HG03439 (cell line): ENCODE results near the gene OTOP3.
"Not testable (repeated sequence)": the region's sequence is repeated elsewhere in the genome, so short reads cannot be mapped to it uniquely, and the experiment has no call there.

ENCODE experiments used
- ATAC-seq: cut with Tn5 transposase; IDR thresholded peaks from one replicate; pipeline ENCODE4 v1.9.1; 2021; ENCODE audit warnings: mild to moderate bottlenecking, moderate library complexity; ENCODE audit not compliant: unreplicated experiment

OTOP3 gene, protein sequence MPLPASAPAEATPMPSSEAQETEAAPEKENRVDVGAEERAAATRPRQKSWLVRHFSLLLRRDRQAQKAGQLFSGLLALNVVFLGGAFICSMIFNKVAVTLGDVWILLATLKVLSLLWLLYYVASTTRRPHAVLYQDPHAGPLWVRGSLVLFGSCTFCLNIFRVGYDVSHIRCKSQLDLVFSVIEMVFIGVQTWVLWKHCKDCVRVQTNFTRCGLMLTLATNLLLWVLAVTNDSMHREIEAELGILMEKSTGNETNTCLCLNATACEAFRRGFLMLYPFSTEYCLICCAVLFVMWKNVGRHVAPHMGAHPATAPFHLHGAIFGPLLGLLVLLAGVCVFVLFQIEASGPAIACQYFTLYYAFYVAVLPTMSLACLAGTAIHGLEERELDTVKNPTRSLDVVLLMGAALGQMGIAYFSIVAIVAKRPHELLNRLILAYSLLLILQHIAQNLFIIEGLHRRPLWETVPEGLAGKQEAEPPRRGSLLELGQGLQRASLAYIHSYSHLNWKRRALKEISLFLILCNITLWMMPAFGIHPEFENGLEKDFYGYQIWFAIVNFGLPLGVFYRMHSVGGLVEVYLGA

GRCh38 chr17:74935585-74936469 lies at the start of gene OTOP3:
TSS of gene OTOP3 (plus strand) at chr17:74935898. CDS start at chr17:74935922, 24 bp downstream.
- ATAC-seq = no peak

GRCh38 chr17:74888469-74888868 lies 47.2 kb upstream of the OTOP3 start:
- no peak for ATAC-seq

DNA sequence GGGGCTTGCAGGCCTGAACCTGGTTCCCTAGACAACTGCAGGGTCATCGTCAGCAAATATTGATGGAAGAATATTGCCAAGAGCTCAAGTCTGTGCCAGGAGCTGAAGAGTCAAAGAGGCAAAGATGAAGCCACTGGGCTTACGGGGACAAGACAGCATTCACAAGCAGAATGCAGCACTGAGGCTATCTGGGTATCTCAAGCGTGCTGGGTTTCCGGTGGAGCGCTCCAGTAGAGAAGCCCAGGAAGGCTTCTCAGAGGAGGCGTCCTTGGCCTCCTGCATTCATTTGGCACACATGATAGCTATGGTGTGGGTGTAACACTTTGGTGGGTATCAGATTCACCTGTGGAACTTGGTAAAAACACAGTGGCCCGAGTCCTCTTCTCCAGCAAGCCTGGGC lies 45.1 kb upstream of the OTOP3 start:
- ATAC-seq = no peak

DNA sequence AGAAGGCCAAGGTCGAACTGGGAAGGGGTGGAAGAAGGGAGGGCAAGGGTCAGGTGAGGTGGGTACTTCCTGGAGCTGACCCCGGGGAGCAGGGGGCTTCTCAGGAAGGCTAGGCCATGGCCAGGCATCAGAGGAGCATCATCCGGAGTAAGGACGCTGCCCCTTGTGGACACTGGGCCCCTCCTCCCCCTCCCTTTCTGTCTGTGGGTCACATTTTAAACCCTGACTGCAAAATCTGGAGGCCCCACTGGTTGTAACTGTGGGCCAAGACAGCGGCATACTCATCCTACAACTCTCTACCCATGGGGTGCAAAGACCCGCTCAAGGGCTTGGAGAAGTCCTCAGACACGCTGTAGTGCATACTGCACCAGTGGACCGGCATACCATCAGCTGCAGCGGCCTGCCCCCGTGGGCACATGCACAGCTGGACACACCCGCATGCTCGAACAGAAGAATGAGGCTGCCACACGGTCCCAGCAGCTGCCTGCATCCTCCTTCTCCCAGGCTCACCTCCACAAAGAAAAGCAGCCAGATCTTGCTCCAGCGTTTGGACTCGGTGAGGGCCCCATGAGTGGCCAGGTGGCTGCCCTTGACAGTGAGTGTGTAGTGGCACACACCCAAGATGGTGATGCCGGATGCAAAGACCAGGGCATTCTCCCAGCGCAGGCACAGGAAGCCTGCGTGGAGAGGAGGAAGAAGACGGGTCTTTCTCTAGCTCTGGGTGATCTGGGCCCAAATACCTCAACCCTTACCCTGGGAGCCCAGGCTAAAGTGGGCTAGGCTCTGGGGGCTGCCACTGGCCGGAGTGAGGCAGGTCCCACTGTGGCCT lies 43.5 kb upstream of the OTOP3 start:
- no peak for ATAC-seq

DNA sequence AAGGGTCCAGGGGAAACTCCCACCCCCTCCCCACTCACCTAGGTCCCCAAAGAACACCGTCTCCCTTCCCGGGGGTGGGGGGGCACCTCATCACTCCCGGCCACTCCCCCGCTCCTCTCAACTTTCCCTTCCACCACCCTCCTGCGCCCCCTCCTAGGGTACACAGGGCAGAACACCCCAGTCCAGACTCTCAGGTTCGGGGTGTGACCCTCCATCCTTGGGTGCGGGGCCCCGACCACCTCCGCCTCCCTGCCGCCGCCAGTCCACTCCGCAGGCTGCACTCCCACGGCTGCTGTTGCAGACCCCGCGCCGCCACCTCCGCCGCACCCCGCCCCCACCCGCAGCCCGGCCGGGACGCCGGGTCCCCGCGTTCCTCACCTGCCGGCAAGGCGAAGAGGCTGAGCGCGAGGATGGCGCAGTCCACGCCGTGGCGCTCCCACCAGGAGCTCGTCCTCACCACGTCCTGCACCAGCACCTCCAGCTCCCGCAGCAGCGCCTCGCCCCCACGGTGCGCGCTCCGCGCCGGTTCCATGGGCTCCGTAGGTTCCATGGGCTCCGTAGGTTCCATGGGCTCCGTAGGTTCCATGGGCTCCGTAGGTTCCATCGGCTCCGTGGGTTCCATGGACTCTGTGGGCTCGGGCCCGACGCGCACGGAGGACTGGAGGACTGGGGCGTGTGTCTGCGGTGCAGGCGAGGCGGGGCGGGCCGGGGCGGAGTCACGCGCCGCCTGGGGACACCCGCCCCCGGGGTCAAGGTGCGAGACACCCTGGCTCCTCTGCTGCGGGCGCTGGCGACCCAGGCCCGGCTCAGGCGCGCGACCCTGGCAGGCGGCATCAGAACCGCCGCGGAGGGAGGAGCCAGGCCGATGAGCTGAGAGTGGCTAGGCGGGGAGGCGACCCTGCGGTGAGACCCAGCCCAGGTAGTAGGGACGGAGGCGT lies 42.5 kb upstream of the OTOP3 start, which contains the start of gene FADS6:
TSS of gene FADS6 (minus strand) at position 660 of the 938 bp plus-strand sequence. CDS start at position 622, 38 bp downstream.
- no peak for ATAC-seq

GRCh38 chr17:74893936-74894671 lies 41.6 kb upstream of the OTOP3 start:
- ATAC-seq = no peak

GRCh38 chr17:74898376-74898946 lies 37.2 kb upstream of the OTOP3 start:
- no peak for ATAC-seq

DNA sequence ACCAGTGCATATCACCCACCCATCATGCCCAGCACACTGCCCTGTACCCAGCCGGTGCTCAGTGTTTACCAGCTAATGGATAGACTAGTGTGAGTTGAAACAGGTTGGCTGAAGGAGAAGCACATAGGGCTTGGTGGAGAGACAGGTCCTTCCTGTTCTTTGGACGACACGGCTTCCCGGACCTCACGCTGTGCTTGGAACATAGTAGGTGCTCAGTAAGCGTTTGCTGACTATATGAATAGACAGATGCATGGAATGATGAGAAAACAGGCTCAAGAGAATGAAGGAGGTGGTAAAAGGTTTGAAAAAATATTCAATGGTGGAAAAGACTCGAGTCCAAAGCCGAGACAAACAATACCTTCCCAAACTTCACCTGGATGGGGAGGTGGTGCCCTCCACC lies 35.5 kb upstream of the OTOP3 start:
- no peak for ATAC-seq

DNA sequence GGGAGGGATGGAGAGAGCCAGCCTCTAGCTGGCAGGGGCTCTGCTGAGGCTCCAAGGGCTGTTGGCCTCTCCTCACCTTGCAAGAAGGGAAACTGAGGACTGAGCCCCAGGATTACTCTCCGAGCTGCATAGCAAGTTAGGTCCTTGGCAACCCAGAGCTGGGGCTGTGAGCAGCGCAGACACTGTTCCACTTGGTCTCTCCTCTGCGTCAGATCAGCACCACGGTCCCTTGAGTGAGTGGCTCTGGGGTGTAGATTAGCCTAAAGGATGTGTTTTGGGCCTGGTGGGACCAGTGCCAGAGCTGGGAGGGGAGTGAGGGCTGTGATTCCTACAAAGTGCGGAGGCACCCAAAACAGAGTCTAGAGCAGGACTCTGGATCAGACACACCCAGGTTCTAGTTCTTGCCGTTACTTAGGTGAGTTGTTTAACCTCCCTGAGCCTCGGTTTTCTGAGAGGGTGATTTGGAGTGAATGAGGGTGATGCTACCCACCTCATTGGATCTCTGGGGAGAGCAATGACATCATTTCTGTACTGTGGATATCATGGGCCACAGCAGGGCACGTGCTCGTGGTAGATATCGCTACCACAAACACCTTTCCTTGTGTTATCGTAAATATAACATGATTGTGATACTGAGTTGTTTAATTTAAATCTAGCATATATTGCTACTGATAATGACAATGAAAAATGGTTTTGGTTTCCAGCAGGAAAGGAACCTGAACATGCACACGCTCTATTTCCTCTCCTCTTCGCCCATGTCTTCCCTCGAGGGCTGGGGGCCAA lies 34.2 kb upstream of the OTOP3 start:
- no peak for ATAC-seq

DNA sequence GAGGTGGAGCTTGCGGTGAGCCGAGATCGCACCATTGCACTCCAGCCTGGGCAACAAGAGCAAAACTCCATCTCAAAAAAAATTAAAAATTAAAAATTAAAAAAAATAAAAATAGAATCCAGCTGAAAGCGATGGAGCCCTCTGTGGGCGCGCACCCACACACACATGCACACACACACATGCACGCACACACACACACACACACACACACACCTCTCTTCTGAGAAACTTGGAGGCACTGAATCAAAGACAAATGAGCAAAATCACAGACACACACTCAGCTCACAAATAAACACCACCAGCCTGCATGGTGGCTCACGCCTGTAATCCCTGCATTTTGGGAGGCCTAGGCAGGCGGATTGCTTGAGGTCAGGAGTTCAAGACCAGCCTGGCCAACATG lies 32.7 kb upstream of the OTOP3 start:
- ATAC-seq = no peak

GRCh38 chr17:74903671-74904070 lies 32.0 kb upstream of the OTOP3 start:
- no peak for ATAC-seq

DNA sequence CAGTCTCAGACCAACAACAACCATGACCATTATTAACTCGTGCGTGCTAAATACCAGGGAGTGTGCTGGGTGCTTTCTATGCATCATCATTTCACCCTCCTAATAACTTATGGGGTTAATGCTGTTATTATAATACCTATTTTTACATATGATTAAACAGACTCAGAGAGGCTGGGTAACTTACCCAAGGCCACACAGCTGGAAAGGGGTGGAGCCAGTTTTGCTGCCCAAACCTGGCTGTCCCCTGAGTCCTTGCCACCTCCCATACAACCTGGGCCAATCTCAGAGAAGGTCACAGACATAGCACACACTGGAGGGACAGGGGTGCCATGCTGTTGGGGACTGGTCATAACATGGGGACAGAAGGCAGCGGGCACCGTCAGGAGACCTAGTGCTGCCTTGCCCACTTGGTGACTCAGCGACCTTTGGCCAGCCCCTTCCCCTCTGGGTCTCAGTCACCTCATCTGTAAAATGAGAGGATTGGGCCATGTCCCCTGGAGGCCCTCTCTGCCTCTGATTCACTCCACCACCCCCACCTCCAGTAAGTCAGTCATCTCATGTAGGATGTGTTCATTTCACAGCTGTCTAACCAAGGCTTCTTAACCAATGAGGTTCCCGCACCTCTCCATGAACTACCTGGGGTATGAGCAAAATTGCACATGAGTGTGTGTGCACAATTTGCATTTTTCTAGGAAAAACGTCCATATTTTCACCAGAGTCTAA lies 30.9 kb upstream of the OTOP3 start:
- ATAC-seq = no peak

DNA sequence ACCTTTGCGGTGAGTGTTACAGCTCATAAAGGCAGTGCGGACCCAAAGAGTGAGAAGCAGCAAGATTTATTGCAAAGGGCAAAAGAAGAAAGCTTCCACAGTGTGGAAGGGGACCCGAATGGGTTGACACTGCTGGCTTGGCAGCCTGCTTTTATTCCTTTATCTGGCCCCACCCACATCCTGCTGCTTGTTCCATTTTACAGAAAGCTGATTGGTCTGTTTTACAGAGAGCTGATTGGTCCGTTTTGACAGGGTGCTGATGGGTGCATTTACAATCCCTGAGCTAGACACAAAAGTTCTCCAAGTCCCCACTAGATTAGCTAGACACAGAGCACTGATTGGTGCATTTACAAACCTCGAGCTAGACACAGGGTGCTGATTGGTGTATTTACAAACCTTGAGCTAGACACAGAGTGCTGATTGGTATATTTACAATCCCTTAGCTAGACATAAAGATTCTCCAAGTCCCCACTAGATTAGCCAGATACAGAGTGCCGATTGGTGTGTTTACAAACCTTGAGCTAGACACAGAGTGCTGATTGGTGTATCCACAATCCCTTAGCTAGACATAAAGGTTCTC lies 29.4 kb upstream of the OTOP3 start:
- ATAC-seq = not testable (repeated sequence)

GRCh38 chr17:74907012-74907411 lies 28.7 kb upstream of the OTOP3 start:
- ATAC-seq = no peak

DNA sequence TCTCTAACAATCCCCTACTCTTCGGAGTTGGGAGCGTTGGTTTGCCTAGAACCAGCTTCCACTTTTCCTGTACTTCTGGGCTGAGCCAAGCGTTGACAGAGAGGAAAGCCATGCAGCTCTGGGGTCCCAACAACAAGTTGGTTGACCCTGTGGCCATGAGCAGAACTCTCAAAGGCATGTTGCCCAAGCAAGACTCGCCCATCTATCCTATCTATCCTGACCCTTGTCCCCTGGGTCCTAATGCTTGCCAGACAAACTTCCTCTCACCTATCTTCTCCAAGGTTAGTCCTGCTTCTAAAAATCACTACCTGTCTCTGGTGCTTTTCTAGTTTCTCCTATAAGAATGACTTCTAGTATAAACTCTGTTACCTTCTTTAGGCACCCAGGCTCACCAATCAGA lies 26.6 kb upstream of the OTOP3 start:
- not testable (repeated sequence) for ATAC-seq

- ATAC-seq = not testable (repeated sequence)
These were observed 24.3 kb upstream of the OTOP3 start for GRCh38 chr17:74911423-74911822.
